Activated naive CD4-positive, alpha-beta T cell treated with anti-CD3 and anti-CD28 coated beads, Interleukin-2, amount 10 ng/mL, durations not matched to agents 7 days and 5 days (primary cell): ENCODE results near the gene USP32.
"Not testable (repeated sequence)": the region's sequence is repeated elsewhere in the genome, so short reads cannot be mapped to it uniquely, and the experiment has no call there.

ENCODE experiments used
- CTCF ChIA-PET: fragments of 350-600 bp; sonication (Branson Sonifier 250); formaldehyde crosslinking; loops from one replicate; lab custom pipeline; 2021; ENCODE audit warnings: antibody characterized with exemption; lab: Charles Lee
- DNase-seq: peaks from one replicate; pipeline ENCODE4 v3.0.0-alpha.2; 2020
- H3K27ac Mint-ChIP-seq: one replicate; pipeline ENCODE4 v1.8.0; 2021; ENCODE audit warnings: mild to moderate bottlenecking, moderate library complexity, mixed read lengths
- H3K27me3 Mint-ChIP-seq: one replicate; pipeline ENCODE4 v1.8.0; 2021; ENCODE audit warnings: mild to moderate bottlenecking, mixed read lengths
- H3K36me3 Mint-ChIP-seq: one replicate; pipeline ENCODE4 v1.8.0; 2021; ENCODE audit warnings: mixed read lengths
- H3K4me1 Mint-ChIP-seq: one replicate; pipeline ENCODE4 v1.8.0; 2021; ENCODE audit warnings: mixed read lengths
- H3K4me3 Mint-ChIP-seq: one replicate; pipeline ENCODE4 v1.8.0; 2021; ENCODE audit warnings: mild to moderate bottlenecking, moderate library complexity, mixed read lengths
- H3K9me3 Mint-ChIP-seq: one replicate; pipeline ENCODE4 v1.8.0; 2021; ENCODE audit warnings: mixed read lengths

Gene USP32

GRCh38 chr17:60323754-60324153, 68.2 kb downstream of the USP32 start:
- Mint-ChIP-seq H3K27me3 (no peaks in the 10 kb centered on the region), H3K4me3 (no peak overlapping the region), H3K27ac (no peak overlapping the region), H3K9me3 (no peaks in the 10 kb centered on the region), H3K36me3 (peaks cover 11% of the 10 kb centered on the region), H3K4me1 (no peaks in the 10 kb centered on the region)
- CTCF ChIA-PET, result interaction anchor here (0.7 kb wide), 1 partner anchor 10 kb away, joined by 3 read pairs; no protein-coding TSS in a partner anchor
- DNase-seq, result no peak

DNA sequence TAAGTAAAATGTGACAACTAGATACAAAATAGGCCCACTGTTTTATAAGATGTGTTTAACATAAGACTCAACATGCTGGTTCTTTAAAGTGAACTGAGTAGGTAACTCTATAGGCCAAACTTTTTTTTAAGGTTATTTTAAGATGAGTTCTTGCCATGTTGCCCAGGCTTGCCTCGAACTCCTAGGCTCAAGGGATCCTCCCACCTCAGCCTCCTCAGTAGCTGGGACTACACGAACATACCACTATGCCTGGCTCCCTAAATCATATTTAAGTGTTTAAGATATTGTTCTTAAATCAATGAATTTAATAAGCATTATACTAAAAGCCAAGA, 69.9 kb downstream of the USP32 start:
- no peak overlapping the region for H3K27ac Mint-ChIP-seq
- no peaks in the 10 kb centered on the region for H3K4me1 Mint-ChIP-seq
- no peaks in the 10 kb centered on the region for H3K27me3 Mint-ChIP-seq
- CTCF ChIA-PET, result no interaction called here
- no peak for DNase-seq
- no peak overlapping the region for H3K4me3 Mint-ChIP-seq
- H3K36me3 Mint-ChIP-seq, result peaks cover 3% of the 10 kb centered on the region
- no peaks in the 10 kb centered on the region for H3K9me3 Mint-ChIP-seq

- Mint-ChIP-seq H3K36me3 (peaks cover 3% of the 10 kb centered on the region), H3K27ac (no peak overlapping the region), H3K4me3 (no peak overlapping the region), H3K27me3 (no peaks in the 10 kb centered on the region), H3K9me3 (no peaks in the 10 kb centered on the region), H3K4me1 (no peaks in the 10 kb centered on the region)
- no peak for DNase-seq
- CTCF ChIA-PET, result no interaction called here
Measured at GRCh38 chr17:60321336-60322055, 70.4 kb downstream of the USP32 start.

- Mint-ChIP-seq H3K27ac (no peak overlapping the region), H3K9me3 (no peaks in the 10 kb centered on the region), H3K4me1 (peaks cover 6% of the 10 kb centered on the region), H3K36me3 (peaks cover 3% of the 10 kb centered on the region), H3K27me3 (no peaks in the 10 kb centered on the region), H3K4me3 (no peak overlapping the region)
- no peak for DNase-seq
- CTCF ChIA-PET, result interaction anchor here (1.0 kb wide), 1 partner anchor 12 kb away, joined by 4 read pairs; no protein-coding TSS in a partner anchor
Measured at GRCh38 chr17:60318830-60319229, 73.1 kb downstream of the USP32 start.

DNA sequence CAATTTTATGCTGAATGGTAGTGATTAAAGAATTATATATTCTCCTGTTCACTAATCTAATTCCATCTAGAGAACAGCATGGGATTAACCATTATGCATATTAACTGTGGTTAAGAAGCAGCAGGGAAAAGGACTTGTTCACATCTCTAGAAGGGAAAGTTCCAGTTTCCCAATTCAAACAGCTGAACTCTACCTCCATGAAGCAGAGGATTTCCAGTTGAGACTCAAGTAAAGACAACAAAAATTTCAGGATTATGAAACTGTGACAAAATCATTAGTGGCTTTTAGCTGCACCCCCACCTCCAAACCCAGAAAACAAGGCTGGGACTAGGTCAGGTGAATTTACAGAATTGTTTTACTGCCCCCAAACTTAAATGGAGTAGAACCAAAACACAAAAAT, 73.6 kb downstream of the USP32 start:
- CTCF ChIA-PET, result interaction anchor here (0.9 to 1.0 kb wide), 2 partner anchors 10 to 13 kb away, joined by 3 to 4 read pairs; no protein-coding TSS in a partner anchor
- Mint-ChIP-seq H3K27me3 (no peaks in the 10 kb centered on the region), H3K4me1 (peaks cover 6% of the 10 kb centered on the region), H3K4me3 (no peak overlapping the region), H3K36me3 (peaks cover 4% of the 10 kb centered on the region), H3K27ac (no peak overlapping the region), H3K9me3 (no peaks in the 10 kb centered on the region)
- no peak for DNase-seq

DNA sequence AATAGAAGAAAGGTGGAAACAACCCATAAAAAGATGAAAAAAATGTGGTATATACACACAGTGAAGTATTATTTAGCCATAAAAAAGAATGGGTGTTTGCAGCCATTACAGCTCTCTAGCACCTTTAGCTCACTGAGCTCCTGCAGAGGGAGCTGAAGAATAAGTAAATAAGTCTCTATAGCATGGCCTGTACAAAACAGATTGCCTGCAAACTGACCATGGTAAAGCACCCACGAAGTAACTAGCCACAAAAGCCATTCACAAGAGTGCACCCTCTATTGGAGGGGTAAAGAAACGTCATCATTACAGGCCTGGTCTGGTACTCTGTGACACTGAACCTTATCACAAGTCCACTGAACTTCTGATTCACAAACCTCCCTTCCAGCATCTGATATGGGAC, 76.3 kb downstream of the USP32 start:
- Mint-ChIP-seq H3K4me3 (no peak overlapping the region), H3K27me3 (no peaks in the 10 kb centered on the region), H3K27ac (no peak overlapping the region), H3K9me3 (no peaks in the 10 kb centered on the region), H3K36me3 (peaks cover 6% of the 10 kb centered on the region), H3K4me1 (peaks cover 6% of the 10 kb centered on the region)
- CTCF ChIA-PET, result interaction anchor here (0.8 kb wide), 1 partner anchor 84 kb away, joined by 3 read pairs; no protein-coding TSS in a partner anchor
- no peak for DNase-seq

- H3K9me3 Mint-ChIP-seq, H3K36me3 Mint-ChIP-seq, H3K27me3 Mint-ChIP-seq, H3K4me1 Mint-ChIP-seq, H3K27ac Mint-ChIP-seq, DNase-seq, H3K4me3 Mint-ChIP-seq: not testable (repeated sequence)
- CTCF ChIA-PET, result interaction anchor here (0.8 kb wide), 1 partner anchor 84 kb away, joined by 3 read pairs; no protein-coding TSS in a partner anchor
Measured at GRCh38 chr17:60314900-60315299, 77.0 kb downstream of the USP32 start.

DNA sequence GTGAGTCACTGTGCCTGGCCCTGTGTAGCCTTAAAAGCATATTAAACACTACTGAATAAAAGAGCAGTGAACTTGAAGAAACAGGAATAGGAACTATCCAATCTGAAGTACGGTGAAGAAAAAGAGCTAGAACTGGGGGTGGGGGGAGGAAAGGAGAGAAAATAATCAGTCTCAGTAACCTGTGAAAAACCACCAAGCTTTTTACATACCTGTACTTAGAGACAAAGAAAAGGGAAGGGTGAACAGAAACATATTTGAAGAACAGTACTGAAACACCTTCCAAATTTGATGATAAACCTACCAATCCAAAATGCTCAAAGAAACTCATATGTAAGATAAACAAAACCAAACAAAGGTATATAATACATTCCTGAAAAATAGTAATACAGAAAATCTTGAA, 77.5 kb downstream of the USP32 start:
- Mint-ChIP-seq H3K4me3 (no peak overlapping the region), H3K9me3 (no peaks in the 10 kb centered on the region), H3K27me3 (no peaks in the 10 kb centered on the region), H3K27ac (no peak overlapping the region), H3K36me3 (peaks cover 6% of the 10 kb centered on the region), H3K4me1 (peaks cover 6% of the 10 kb centered on the region)
- CTCF ChIA-PET, result interaction anchor here (1.1 kb wide), 1 partner anchor 10 kb away, joined by 3 read pairs; no protein-coding TSS in a partner anchor
- DNase-seq, result no peak

DNA sequence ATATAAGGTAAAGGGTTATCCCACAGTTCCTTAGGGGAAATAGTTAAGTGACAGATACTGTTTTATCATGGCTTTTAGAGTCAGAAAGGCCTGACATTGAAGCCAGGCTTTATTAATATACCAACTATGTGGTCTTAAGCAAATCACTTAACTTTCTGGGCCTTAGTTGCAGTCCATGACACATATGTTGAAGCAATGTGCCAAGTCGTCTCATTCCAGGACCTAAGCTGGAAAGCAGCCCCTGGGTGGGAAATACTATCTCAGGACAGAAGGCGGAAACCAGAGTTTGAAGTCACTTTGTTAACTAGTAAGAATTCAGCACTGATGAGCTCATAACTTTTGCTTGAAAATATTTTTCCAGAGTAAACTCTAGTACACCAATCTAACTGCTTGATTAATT, 80.0 kb downstream of the USP32 start:
- H3K27me3 Mint-ChIP-seq, result no peaks in the 10 kb centered on the region
- no peak for DNase-seq
- no peak overlapping the region for H3K27ac Mint-ChIP-seq
- H3K4me3 Mint-ChIP-seq, result no peak overlapping the region
- H3K4me1 Mint-ChIP-seq, result peaks cover 6% of the 10 kb centered on the region
- no peaks in the 10 kb centered on the region for H3K9me3 Mint-ChIP-seq
- peaks cover 8% of the 10 kb centered on the region for H3K36me3 Mint-ChIP-seq
- CTCF ChIA-PET, result no interaction called here

DNA sequence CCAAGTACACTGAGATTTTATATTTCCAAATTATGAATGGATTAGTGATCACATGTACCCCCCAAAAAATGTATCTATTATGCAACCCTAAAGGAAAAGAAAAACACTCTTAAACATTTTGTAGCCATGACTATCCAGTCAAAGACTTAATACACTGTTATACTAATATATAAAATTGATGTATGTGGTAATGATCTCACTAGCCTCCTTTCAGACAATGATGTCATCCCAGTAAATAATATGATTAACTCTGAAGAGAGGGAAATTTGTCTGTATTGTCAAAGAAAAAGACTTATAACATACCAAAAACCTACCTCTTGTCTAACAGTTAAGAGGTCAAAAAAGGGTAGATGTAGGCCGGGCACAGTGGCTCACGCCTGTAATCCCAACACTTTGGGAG, 80.7 kb downstream of the USP32 start:
- no peak for DNase-seq
- peaks cover 6% of the 10 kb centered on the region for H3K36me3 Mint-ChIP-seq
- H3K9me3 Mint-ChIP-seq, result no peaks in the 10 kb centered on the region
- H3K4me1 Mint-ChIP-seq, result peaks cover 6% of the 10 kb centered on the region
- H3K27ac Mint-ChIP-seq, result no peak overlapping the region
- H3K27me3 Mint-ChIP-seq, result no peaks in the 10 kb centered on the region
- no peak overlapping the region for H3K4me3 Mint-ChIP-seq
- CTCF ChIA-PET, result no interaction called here

- H3K9me3 Mint-ChIP-seq, result peaks cover 2% of the 10 kb centered on the region
- no peak overlapping the region for H3K4me3 Mint-ChIP-seq
- H3K4me1 Mint-ChIP-seq, result peaks cover 19% of the 10 kb centered on the region
- CTCF ChIA-PET, result no interaction called here
- peaks cover 12% of the 10 kb centered on the region for H3K36me3 Mint-ChIP-seq
- no peaks in the 10 kb centered on the region for H3K27me3 Mint-ChIP-seq
- DNase-seq, result peak; percentile 33
- peak overlapping the region; percentile 12 for H3K27ac Mint-ChIP-seq
Measured at GRCh38 chr17:60305141-60305540, 86.8 kb downstream of the USP32 start.

- H3K4me1 Mint-ChIP-seq, result peaks cover 19% of the 10 kb centered on the region
- H3K27me3 Mint-ChIP-seq, result no peaks in the 10 kb centered on the region
- H3K4me3 Mint-ChIP-seq, result no peak overlapping the region
- peaks cover 2% of the 10 kb centered on the region for H3K9me3 Mint-ChIP-seq
- CTCF ChIA-PET, result no interaction called here
- DNase-seq, result no peak
- H3K27ac Mint-ChIP-seq, result no peak overlapping the region
- H3K36me3 Mint-ChIP-seq, result peaks cover 12% of the 10 kb centered on the region
Measured at GRCh38 chr17:60304502-60304901, 87.4 kb downstream of the USP32 start.

GRCh38 chr17:60303406-60304099, 88.4 kb downstream of the USP32 start:
- Mint-ChIP-seq H3K36me3 (peaks cover 12% of the 10 kb centered on the region), H3K27ac (no peak overlapping the region), H3K9me3 (peaks cover 2% of the 10 kb centered on the region), H3K4me1 (peaks cover 19% of the 10 kb centered on the region), H3K27me3 (no peaks in the 10 kb centered on the region), H3K4me3 (no peak overlapping the region)
- CTCF ChIA-PET, result interaction anchor here (0.7 kb wide), 1 partner anchor 1761 kb away, joined by 3 read pairs; no protein-coding TSS in a partner anchor
- no peak for DNase-seq

DNA sequence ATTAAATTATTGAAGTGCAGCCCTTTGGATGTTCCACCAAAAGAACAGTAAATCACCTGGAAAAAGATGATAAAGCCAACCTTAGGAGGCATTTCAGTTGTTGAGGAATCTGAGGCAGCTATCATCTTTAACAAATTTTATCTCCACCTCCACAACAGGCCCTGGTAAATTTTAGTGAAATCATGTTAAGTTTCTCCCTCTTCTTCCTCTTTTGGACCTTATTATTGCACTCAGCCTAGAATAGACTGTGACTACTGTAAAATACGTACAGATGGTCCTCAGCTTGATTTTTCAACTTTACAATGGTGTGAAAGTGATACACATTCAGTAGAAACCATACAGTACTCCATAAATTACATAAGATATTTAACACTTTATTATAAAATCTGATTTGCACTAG, 90.3 kb downstream of the USP32 start:
- CTCF ChIA-PET, result no interaction called here
- DNase-seq, result no peak
- Mint-ChIP-seq H3K27me3 (no peaks in the 10 kb centered on the region), H3K27ac (no peak overlapping the region), H3K36me3 (peaks cover 10% of the 10 kb centered on the region), H3K4me3 (no peak overlapping the region), H3K4me1 (peaks cover 19% of the 10 kb centered on the region), H3K9me3 (peaks cover 2% of the 10 kb centered on the region)

DNA sequence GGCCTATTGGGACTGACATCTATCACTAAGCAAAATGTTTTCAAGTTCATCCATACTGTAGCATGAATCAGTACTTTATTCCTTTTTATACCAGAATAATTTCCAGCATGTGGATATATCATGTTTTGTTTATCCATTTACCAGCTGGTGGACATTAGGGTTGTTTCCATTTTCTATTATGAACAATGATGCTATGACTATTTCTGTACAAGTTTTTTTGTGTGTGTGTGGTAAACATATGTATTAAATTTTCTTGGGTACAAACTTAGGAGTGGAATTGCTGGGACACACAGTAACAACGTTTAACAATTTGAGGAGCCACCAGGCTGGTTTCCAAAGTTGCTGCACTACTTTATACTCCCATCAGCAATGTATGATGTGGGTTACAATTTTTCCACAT, 91.0 kb downstream of the USP32 start:
- H3K9me3 Mint-ChIP-seq, result peaks cover 2% of the 10 kb centered on the region
- H3K36me3 Mint-ChIP-seq, result peaks cover 10% of the 10 kb centered on the region
- H3K27me3 Mint-ChIP-seq, result no peaks in the 10 kb centered on the region
- no peak overlapping the region for H3K4me3 Mint-ChIP-seq
- no peak overlapping the region for H3K27ac Mint-ChIP-seq
- DNase-seq, result no peak
- CTCF ChIA-PET, result no interaction called here
- peaks cover 19% of the 10 kb centered on the region for H3K4me1 Mint-ChIP-seq
